ENCODE measurements around the gene RNF187. TPM values are rescaled to one million over a fixed set of nuclear protein-coding genes. Genes with fewer than 3 reads are reported as not detected.
A peak's percentile ranks its signal among the peaks of the same experiment; 100 is the strongest.

RNF187 gene
- total RNA-seq, 1 experiment from 2014 or later, result 143 TPM

- DNase-seq (ENCODE audit: low read depth, low spot score) (no peak), ATAC-seq (no peak)
- ChIA-PET POLR2A (no interaction called here), CTCF (interaction anchor here (0.9 kb wide), 1 partner anchor 12 kb away, joined by 8 read pairs; no protein-coding TSS in a partner anchor)
- H3K4me1 ChIP-seq (ENCODE audit: control insufficient read depth, insufficient read depth, low read length), result no peaks in the 10 kb centered on the region
- no TSS peak for BruUV-seq (replicated peaks)
- H3K27me3 ChIP-seq (ENCODE audit: control insufficient read depth, insufficient read depth, low read length), result peaks cover 13% of the 10 kb centered on the region
- H3K36me3 ChIP-seq (ENCODE audit: control insufficient read depth, insufficient read depth, low read length), result no peaks in the 10 kb centered on the region
- H3K9me3 ChIP-seq (ENCODE audit: control insufficient read depth, insufficient read depth, low read depth, low read length), result peaks cover 4% of the 10 kb centered on the region; the same call in 1 of the 2 replicates
- no peak overlapping the region for H3K4me3 ChIP-seq (ENCODE audit: low read depth in 2 of 2, low read length in 2 of 2)
- no peak overlapping the region for H3K27ac ChIP-seq (ENCODE audit: low read length)
- TF ChIP-seq CTCF (IDR thresholded peaks at IDR 0.05) (no peak), POLR2AphosphoS5 (IDR thresholded peaks at IDR 0.05; ENCODE audit: low read depth, low read length) (no peak), TCF7L2 (IDR thresholded peaks at IDR 0.05; ENCODE audit: low read depth, low read length) (no peak)
- intact Hi-C loops (cut with micrococcal nuclease; ENCODE audit: unreplicated experiment) (no loop called here), in situ Hi-C loops (cut with HindIII; ENCODE audit: low pct_unique_long_range_greater_than_20kb, low sequenced_read_pairs) (no loop called here)
Observed at GRCh38 chr1:228512781-228513198, 25.6 kb downstream of the RNF187 start.

- ChIA-PET POLR2A (no interaction called here), CTCF (interaction anchor here (0.9 kb wide), 1 partner anchor 13 kb away, joined by 8 read pairs; no protein-coding TSS in a partner anchor)
Observed at GRCh38 chr1:228513236-228513900, 26.2 kb downstream of the RNF187 start.

GRCh38 chr1:228514421-228514820 is 27.2 kb downstream of the RNF187 start:
- Histone ChIP-seq H3K27me3 (ENCODE audit: control insufficient read depth, insufficient read depth, low read length) (peaks cover 10% of the 10 kb centered on the region), H3K9me3 (ENCODE audit: control insufficient read depth, insufficient read depth, low read depth, low read length) (no peaks in the 10 kb centered on the region), H3K4me1 (ENCODE audit: control insufficient read depth, insufficient read depth, low read length) (no peaks in the 10 kb centered on the region), H3K27ac (ENCODE audit: low read length) (no peak overlapping the region), H3K36me3 (ENCODE audit: control insufficient read depth, insufficient read depth, low read length) (no peaks in the 10 kb centered on the region), H3K4me3 (ENCODE audit: low read depth in 2 of 2, low read length in 2 of 2) (no peak overlapping the region)
- ChIA-PET CTCF (no interaction called here), POLR2A (no interaction called here)
- ATAC-seq (peak; percentile 29; the same call in 1 of the 2 replicates), DNase-seq (ENCODE audit: low read depth, low spot score) (no peak)
- in situ Hi-C loops (cut with HindIII; ENCODE audit: low pct_unique_long_range_greater_than_20kb, low sequenced_read_pairs), result no loop called here
- TF ChIP-seq REST (IDR thresholded peaks at IDR 0.05; ENCODE audit: insufficient read depth in 1 of 2, low read depth in 2 of 2, low read length in 1 of 2), result no peak
- BruUV-seq (replicated peaks), result no TSS peak
- intact Hi-C loops (cut with micrococcal nuclease; ENCODE audit: unreplicated experiment), result no loop called here

More at GRCh38 chr1:228513236-228513900, 26.2 kb downstream of the RNF187 start:
- in situ Hi-C loops (cut with HindIII; ENCODE audit: low pct_unique_long_range_greater_than_20kb, low sequenced_read_pairs) (no loop called here), intact Hi-C loops (cut with micrococcal nuclease; ENCODE audit: unreplicated experiment) (no loop called here)
- Histone ChIP-seq H3K27ac (ENCODE audit: low read length) (no peak overlapping the region), H3K4me3 (ENCODE audit: low read depth in 2 of 2, low read length in 2 of 2) (no peak overlapping the region), H3K4me1 (ENCODE audit: control insufficient read depth, insufficient read depth, low read length) (no peaks in the 10 kb centered on the region), H3K36me3 (ENCODE audit: control insufficient read depth, insufficient read depth, low read length) (no peaks in the 10 kb centered on the region), H3K27me3 (ENCODE audit: control insufficient read depth, insufficient read depth, low read length) (peaks cover 13% of the 10 kb centered on the region), H3K9me3 (ENCODE audit: control insufficient read depth, insufficient read depth, low read depth, low read length) (no peaks in the 10 kb centered on the region; the same call in 1 of the 2 replicates)
- BruUV-seq (replicated peaks), result no TSS peak
- ATAC-seq (no peak), DNase-seq (ENCODE audit: low read depth, low spot score) (no peak)
- no peak for TF ChIP-seq POLR2AphosphoS5 (IDR thresholded peaks at IDR 0.05; ENCODE audit: low read depth, low read length)

Data from Panc1 (cell line).